ENCODE measurements around the gene FAT2.
A peak's percentile ranks its signal among the peaks of the same experiment; 100 is the strongest.
"Not testable (repeated sequence)": the region's sequence is repeated elsewhere in the genome, so short reads cannot be mapped to it uniquely, and the experiment has no call there.

FAT2 gene

GRCh38 chr5:151581812-151582583 lies 9.1 kb downstream of the FAT2 start:
- DNase-seq, result no peak

- no peak for DNase-seq
Observed at GRCh38 chr5:151581347-151581746, 9.8 kb downstream of the FAT2 start.

GRCh38 chr5:151580858-151581257 lies 10.3 kb downstream of the FAT2 start:
- DNase-seq, result no peak

- no peak for DNase-seq
Observed at GRCh38 chr5:151580239-151580638, 10.9 kb downstream of the FAT2 start.

GRCh38 chr5:151579146-151579545 lies 12.0 kb downstream of the FAT2 start:
- not testable (repeated sequence) for DNase-seq

GRCh38 chr5:151578326-151579025 lies 12.7 kb downstream of the FAT2 start:
- DNase-seq, result no peak

GRCh38 chr5:151577566-151577965 lies 13.6 kb downstream of the FAT2 start:
- DNase-seq, result peak in 4 of 56 donors; percentile 1 to 34 (median 12)

- DNase-seq, result no peak
Observed at GRCh38 chr5:151574444-151574996, 16.6 kb downstream of the FAT2 start.

- DNase-seq, result no peak
Observed at GRCh38 chr5:151572657-151573368, 18.3 kb downstream of the FAT2 start.

- no peak for DNase-seq
Observed at GRCh38 chr5:151571270-151572173, 19.6 kb downstream of the FAT2 start.

- no peak for DNase-seq
Observed at GRCh38 chr5:151570512-151571269, 20.4 kb downstream of the FAT2 start.

GRCh38 chr5:151570058-151570457 lies 21.1 kb downstream of the FAT2 start:
- no peak for DNase-seq

GRCh38 chr5:151569132-151570046 lies 21.7 kb downstream of the FAT2 start:
- DNase-seq, result no peak

- no peak for DNase-seq
Observed at GRCh38 chr5:151568036-151568435, 23.1 kb downstream of the FAT2 start.

GRCh38 chr5:151565971-151566370 lies 25.2 kb downstream of the FAT2 start:
- no peak for DNase-seq

GRCh38 chr5:151562019-151562707 lies 29.0 kb downstream of the FAT2 start:
- no peak for DNase-seq

- DNase-seq, result no peak
Observed at GRCh38 chr5:151557951-151558350, 33.2 kb downstream of the FAT2 start.

- DNase-seq, result no peak
Observed at GRCh38 chr5:151557466-151557865, 33.7 kb downstream of the FAT2 start.
